Liver (tissue), 9 donors: ENCODE data around the gene ERAP2. TPM values are rescaled to one million over a fixed set of nuclear protein-coding genes. Genes with fewer than 3 reads are reported as not detected.

Experiments used
- DNase-seq: peaks from one replicate; pipeline ENCODE4 v3.0.0-alpha.2; 2017; ENCODE audit warnings: low spot score
- H3K27ac ChIP-seq, 2 donors: one replicate each; pipeline ENCODE4 v1.7.0; 2013; ENCODE audit warnings: inconsistent platforms in 2 of 2, low read length in 2 of 2, control low read depth in 1 of 2, low read depth in 1 of 2, mild to moderate bottlenecking in 1 of 2
- H3K27me3 ChIP-seq, 4 donors: one replicate each; pipeline versions ENCODE4 v1.6.1 to v1.7.0; 2013; ENCODE audit warnings: low read length in 3 of 4, inconsistent platforms in 1 of 4, mild to moderate bottlenecking in 1 of 4, moderate library complexity in 1 of 4; ENCODE audit not compliant: control insufficient read depth in 4 of 4, insufficient read depth in 4 of 4
- H3K36me3 ChIP-seq, 4 donors: one replicate each; pipeline versions ENCODE4 v1.6.1 to v1.7.0; 2013; ENCODE audit warnings: low read length in 3 of 4, mild to moderate bottlenecking in 3 of 4, low read depth in 1 of 4, moderate library complexity in 1 of 4; ENCODE audit not compliant: control insufficient read depth in 4 of 4, insufficient read depth in 3 of 4
- H3K4me1 ChIP-seq, 4 donors: one replicate each; pipeline versions ENCODE4 v1.6.1 to v1.7.0; 2013; ENCODE audit warnings: low read length in 3 of 4, mild to moderate bottlenecking in 3 of 4, moderate library complexity in 1 of 4; ENCODE audit not compliant: control insufficient read depth in 4 of 4, insufficient read depth in 4 of 4
- H3K4me3 ChIP-seq, 3 donors: one replicate each; pipeline versions ENCODE4 v1.6.1 to v1.7.0; 2013; ENCODE audit warnings: low read length in 3 of 3, control low read depth in 1 of 3, low read depth in 1 of 3, mild to moderate bottlenecking in 1 of 3
- H3K9ac ChIP-seq, 2 donors: one replicate each; pipeline ENCODE4 v1.7.0; 2013; ENCODE audit warnings: low read length in 2 of 2, mild to moderate bottlenecking in 2 of 2, moderate library complexity in 2 of 2, control low read depth in 1 of 2, low read depth in 1 of 2
- H3K9me3 ChIP-seq, 4 donors: one replicate each; pipeline versions ENCODE4 v1.6.1 to v1.7.0; 2013; ENCODE audit warnings: low read length in 3 of 4; ENCODE audit not compliant: control insufficient read depth in 4 of 4
- ATF3 ChIP-seq: IDR thresholded peaks from 2 replicates; pipeline ENCODE4 v1.6.1; 2016; ENCODE audit warnings: antibody characterized with exemption
- CTCF ChIP-seq: fragments of 150-350 bp; IDR thresholded peaks from 2 replicates; pipeline ENCODE4 v1.5.1; 2017; ENCODE audit warnings: improper control_type of control experiment, low read depth, low read length; ENCODE audit not compliant: missing input control
- EGR1 ChIP-seq, 2 donors: IDR thresholded peaks; 2 replicates each; pipeline ENCODE4 v1.6.1; 2016 to 2018; ENCODE audit warnings: antibody characterized with exemption in 2 of 2, low read depth in 2 of 2
- FOXA1 ChIP-seq: IDR thresholded peaks from 2 replicates; pipeline ENCODE4 v1.6.1; 2016; ENCODE audit warnings: antibody characterized with exemption
- FOXA2 ChIP-seq: IDR thresholded peaks from 2 replicates; pipeline ENCODE4 v1.6.1; 2016; ENCODE audit warnings: antibody characterized with exemption
- GABPA ChIP-seq, 2 donors: IDR thresholded peaks in 1 of 2; conservative IDR thresholded peaks in 1 of 2; 2 replicates each; pipeline ENCODE4 v1.6.1; 2016; ENCODE audit warnings: antibody characterized with exemption in 2 of 2, mild to moderate bottlenecking in 1 of 2, moderate library complexity in 1 of 2
- HNF4A ChIP-seq, 2 donors: conservative IDR thresholded peaks; 2 replicates each; pipeline ENCODE4 v1.6.1; 2016; ENCODE audit warnings: antibody characterized with exemption in 2 of 2, mild to moderate bottlenecking in 2 of 2
- HNF4G ChIP-seq: IDR thresholded peaks from 2 replicates; pipeline ENCODE4 v1.6.1; 2016; ENCODE audit warnings: antibody characterized with exemption
- JUND ChIP-seq, 2 donors: IDR thresholded peaks; 2 replicates each; pipeline ENCODE4 v1.6.1; 2016; ENCODE audit warnings: antibody characterized with exemption in 2 of 2
- MAX ChIP-seq: IDR thresholded peaks from 2 replicates; pipeline ENCODE4 v1.6.1; 2016; ENCODE audit warnings: antibody characterized with exemption
- NR2F2 ChIP-seq: IDR thresholded peaks from 2 replicates; pipeline ENCODE4 v1.6.1; 2016; ENCODE audit warnings: antibody characterized with exemption
- RAD21 ChIP-seq, 2 donors: IDR thresholded peaks; 2 replicates each; pipeline ENCODE4 v1.6.1; 2016; ENCODE audit warnings: antibody characterized with exemption in 2 of 2, mild to moderate bottlenecking in 2 of 2
- REST ChIP-seq: IDR thresholded peaks from 2 replicates; pipeline ENCODE4 v1.6.1; 2016; ENCODE audit warnings: antibody characterized with exemption, mild to moderate bottlenecking
- RXRA ChIP-seq, 2 donors: IDR thresholded peaks; 2 replicates each; pipeline ENCODE4 v1.6.1; 2017 to 2018; ENCODE audit warnings: antibody characterized with exemption in 2 of 2, mild to moderate bottlenecking in 1 of 2
- SP1 ChIP-seq: IDR thresholded peaks from 2 replicates; pipeline ENCODE4 v1.6.1; 2018; ENCODE audit warnings: antibody characterized with exemption, mild to moderate bottlenecking
- TAF1 ChIP-seq: conservative IDR thresholded peaks from 2 replicates; pipeline ENCODE4 v1.6.1; 2016; ENCODE audit warnings: antibody characterized with exemption, mild to moderate bottlenecking
- YY1 ChIP-seq: IDR thresholded peaks from 2 replicates; pipeline ENCODE4 v1.6.1; 2016; ENCODE audit warnings: antibody characterized with exemption, mild to moderate bottlenecking
- WGBS: extraction: QIAGEN DNeasy Blood & Tissue Kit; methylation state at CpG from one replicate; pipeline ENCODE4 v1.1.7; 2013; 5-methylcytosine and 5-hydroxymethylcytosine counted together
- polyA plus RNA-seq, 2 donors: library from polyadenylated mRNA; stranded (reverse) in 1 of 2; unstranded in 1 of 2; fragments of 200-250 nt in 1 of 2; fragments of >200 nt in 1 of 2; fragmentation: Nextera tagmentation in 1 of 2; extraction: Ambion mirVana in 1 of 2; gene quantifications; one replicate each; pipeline versions ENCODE4 v1.2.1 to v1.2.3, GENCODE V29; 2013 to 2015
- total RNA-seq, 2 donors: library from RNA; depleted of rRNA; stranded (reverse); fragments of >200 nt; gene quantifications; one replicate each; pipeline ENCODE4 v1.2.3, GENCODE V29; 2014
- donor health status: healthy.
- donor health status: healthy.
- donor health status: healthy.
- donor health status: healthy.
- donor health status: healthy.

Gene ERAP2
- total and polyA plus RNA-seq, 4 donors = 1.8 to 15.5 (median 10.7) TPM

- Histone ChIP-seq H3K9me3 (peaks cover 0 to 3% (median 0%) of the 10 kb centered on the region in 4 donors), H3K36me3 (no peaks in the 10 kb centered on the region), H3K27me3 (no peaks in the 10 kb centered on the region), H3K27ac (no peak overlapping the region), H3K9ac (no peak overlapping the region), H3K4me3 (no peak overlapping the region), H3K4me1 (peaks cover 0 to 9% (median 7%) of the 10 kb centered on the region in 4 donors)
- 95% methylated on average over 7 of the region's 7 CpGs for WGBS
- TF ChIP-seq FOXA2 (no peak), YY1 (no peak), HNF4G (no peak)
- DNase-seq = no peak
Observed at GRCh38 chr5:96928931-96929708, 52.8 kb downstream of the ERAP2 start.

GRCh38 chr5:96930058-96930457, 53.8 kb downstream of the ERAP2 start:
- no peak overlapping the region for H3K4me3 ChIP-seq
- DNase-seq = no peak
- H3K27ac ChIP-seq = no peak overlapping the region
- H3K4me1 ChIP-seq = peaks cover 0 to 15% (median 9%) of the 10 kb centered on the region in 4 donors
- no peak for TF ChIP-seq RXRA (IDR thresholded peaks at IDR 0.05)
- no peak for TF ChIP-seq YY1
- no peak for TF ChIP-seq NR2F2
- TF ChIP-seq HNF4G = no peak
- TF ChIP-seq ATF3 = no peak
- no peak for TF ChIP-seq REST
- TF ChIP-seq EGR1 (IDR thresholded peaks at IDR 0.05; ENCODE audit: low read depth in 2 of 2) = no peak
- TF ChIP-seq CTCF = no peak
- WGBS = 94% methylated on average over 3 of the region's 3 CpGs
- H3K9ac ChIP-seq = no peak overlapping the region
- H3K9me3 ChIP-seq = peaks cover 0 to 3% (median 0%) of the 10 kb centered on the region in 4 donors
- no peaks in the 10 kb centered on the region for H3K27me3 ChIP-seq
- H3K36me3 ChIP-seq = no peaks in the 10 kb centered on the region

- no peak for DNase-seq
- no peaks in the 10 kb centered on the region for H3K36me3 ChIP-seq
- peaks cover 0 to 18% (median 9%) of the 10 kb centered on the region in 4 donors for H3K4me1 ChIP-seq
- H3K4me3 ChIP-seq = no peak overlapping the region
- no peaks in the 10 kb centered on the region for H3K27me3 ChIP-seq
- no peak overlapping the region for H3K9ac ChIP-seq
- no peak overlapping the region for H3K27ac ChIP-seq
- H3K9me3 ChIP-seq = peaks cover 0 to 3% (median 0%) of the 10 kb centered on the region in 4 donors
- WGBS = 97% methylated on average over 3 of the region's 3 CpGs
- no peak for TF ChIP-seq TAF1
- no peak for TF ChIP-seq HNF4A (conservative IDR thresholded peaks at IDR 0.05)
- TF ChIP-seq FOXA2 = no peak
- no peak for TF ChIP-seq RXRA (IDR thresholded peaks at IDR 0.05)
- TF ChIP-seq FOXA1 = no peak
- no peak for TF ChIP-seq EGR1 (IDR thresholded peaks at IDR 0.05; ENCODE audit: low read depth in 2 of 2)
- TF ChIP-seq JUND (IDR thresholded peaks at IDR 0.05) = no peak
- no peak for TF ChIP-seq RAD21 (IDR thresholded peaks at IDR 0.05)
- no peak for TF ChIP-seq NR2F2
- TF ChIP-seq ATF3 = no peak
- TF ChIP-seq MAX = no peak
- no peak for TF ChIP-seq SP1
- TF ChIP-seq CTCF = no peak
- TF ChIP-seq GABPA (IDR thresholded peaks at IDR 0.05 in 1 of 2, conservative IDR thresholded peaks at IDR 0.05 in 1 of 2) = no peak
- no peak for TF ChIP-seq HNF4G
Observed at GRCh38 chr5:96930589-96930988, 54.3 kb downstream of the ERAP2 start.
